Subcutaneous adipose tissue (tissue), 4 donors: Measurements from ENCODE around the gene MAEL. TPM values are rescaled to one million over a fixed set of nuclear protein-coding genes. Genes with fewer than 3 reads are reported as not detected.

Experiments
- total RNA-seq, 4 donors: library from RNA; depleted of rRNA; stranded (reverse); fragments of >200 nt; gene quantifications; one replicate each; pipeline ENCODE4 v1.1.0, GENCODE V29; 2016
- TF ChIP-seq, protein P1 (sequence below): fragments of 450-650 bp; IDR thresholded peaks from one replicate; pipeline ENCODE4 v1.5.1; 2016; ENCODE audit warnings: low read depth, mild to moderate bottlenecking, control low read depth, antibody characterized with exemption, moderate library complexity

The MAEL gene
- total RNA-seq, 4 donors from 2014 or later: 0.33 TPM; not detected in 3

DNA sequence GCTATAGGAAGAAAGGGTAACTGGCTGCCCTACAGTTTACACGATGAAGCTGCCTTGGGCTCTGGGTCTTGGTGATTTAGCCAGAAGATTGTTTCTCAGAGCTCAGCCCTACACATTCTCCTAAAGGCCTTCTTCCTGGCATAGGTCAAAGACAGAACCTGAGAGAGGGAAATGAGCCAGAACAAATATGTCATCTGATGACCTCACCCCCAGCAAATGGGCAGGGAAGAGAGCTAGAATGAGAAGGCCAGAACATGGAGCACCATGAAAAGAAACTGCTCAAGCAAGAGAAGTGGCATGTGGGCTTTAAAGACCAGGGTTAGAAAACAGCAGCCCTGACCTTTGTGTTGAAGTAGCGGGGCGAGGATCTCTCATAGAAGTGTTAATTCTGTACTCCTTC is 8.3 kb upstream of the MAEL start:
- TF ChIP-seq, protein P1, sequence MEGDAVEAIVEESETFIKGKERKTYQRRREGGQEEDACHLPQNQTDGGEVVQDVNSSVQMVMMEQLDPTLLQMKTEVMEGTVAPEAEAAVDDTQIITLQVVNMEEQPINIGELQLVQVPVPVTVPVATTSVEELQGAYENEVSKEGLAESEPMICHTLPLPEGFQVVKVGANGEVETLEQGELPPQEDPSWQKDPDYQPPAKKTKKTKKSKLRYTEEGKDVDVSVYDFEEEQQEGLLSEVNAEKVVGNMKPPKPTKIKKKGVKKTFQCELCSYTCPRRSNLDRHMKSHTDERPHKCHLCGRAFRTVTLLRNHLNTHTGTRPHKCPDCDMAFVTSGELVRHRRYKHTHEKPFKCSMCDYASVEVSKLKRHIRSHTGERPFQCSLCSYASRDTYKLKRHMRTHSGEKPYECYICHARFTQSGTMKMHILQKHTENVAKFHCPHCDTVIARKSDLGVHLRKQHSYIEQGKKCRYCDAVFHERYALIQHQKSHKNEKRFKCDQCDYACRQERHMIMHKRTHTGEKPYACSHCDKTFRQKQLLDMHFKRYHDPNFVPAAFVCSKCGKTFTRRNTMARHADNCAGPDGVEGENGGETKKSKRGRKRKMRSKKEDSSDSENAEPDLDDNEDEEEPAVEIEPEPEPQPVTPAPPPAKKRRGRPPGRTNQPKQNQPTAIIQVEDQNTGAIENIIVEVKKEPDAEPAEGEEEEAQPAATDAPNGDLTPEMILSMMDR: no peak

DNA sequence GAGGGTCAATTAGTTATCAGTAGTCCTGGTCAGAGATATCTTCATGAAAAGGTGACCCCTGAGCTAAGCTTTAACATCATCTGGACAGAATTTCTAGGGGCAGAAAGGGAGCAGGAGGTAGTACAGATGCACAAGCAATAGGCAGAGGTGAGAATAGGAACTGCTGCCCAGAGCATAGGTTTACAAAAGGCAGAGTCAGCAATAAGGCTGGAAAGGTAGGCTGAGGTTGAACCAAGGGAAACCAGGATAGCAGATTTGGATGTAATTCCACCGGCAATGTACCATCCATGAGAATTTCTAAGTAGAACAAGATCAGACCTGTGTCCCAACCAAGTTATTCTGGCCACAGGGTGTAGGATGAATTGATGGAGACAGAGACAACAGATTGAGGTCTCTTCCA is 7.5 kb upstream of the MAEL start:
- TF ChIP-seq, protein P1: no peak

DNA sequence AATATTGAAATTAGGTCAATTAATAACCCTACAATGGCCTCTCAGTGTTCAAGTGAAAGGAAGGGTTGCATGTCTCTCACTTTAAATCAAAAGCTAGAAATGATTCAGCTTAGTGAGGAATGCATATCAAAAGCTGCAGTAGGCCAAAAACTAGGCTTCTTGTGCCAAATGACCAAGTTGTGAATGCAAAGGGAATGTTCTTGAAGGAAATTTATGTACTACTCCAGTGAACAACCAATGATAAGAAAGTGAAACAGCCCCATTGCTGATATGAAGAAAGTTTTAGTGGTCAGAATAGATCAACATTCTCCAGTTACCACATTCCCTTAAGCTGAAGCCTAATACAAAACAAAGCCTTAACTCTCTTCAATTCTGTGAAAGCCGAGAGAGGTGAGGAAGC is 10.0 kb downstream of the MAEL start:
- TF ChIP-seq, protein P1: no peak

DNA sequence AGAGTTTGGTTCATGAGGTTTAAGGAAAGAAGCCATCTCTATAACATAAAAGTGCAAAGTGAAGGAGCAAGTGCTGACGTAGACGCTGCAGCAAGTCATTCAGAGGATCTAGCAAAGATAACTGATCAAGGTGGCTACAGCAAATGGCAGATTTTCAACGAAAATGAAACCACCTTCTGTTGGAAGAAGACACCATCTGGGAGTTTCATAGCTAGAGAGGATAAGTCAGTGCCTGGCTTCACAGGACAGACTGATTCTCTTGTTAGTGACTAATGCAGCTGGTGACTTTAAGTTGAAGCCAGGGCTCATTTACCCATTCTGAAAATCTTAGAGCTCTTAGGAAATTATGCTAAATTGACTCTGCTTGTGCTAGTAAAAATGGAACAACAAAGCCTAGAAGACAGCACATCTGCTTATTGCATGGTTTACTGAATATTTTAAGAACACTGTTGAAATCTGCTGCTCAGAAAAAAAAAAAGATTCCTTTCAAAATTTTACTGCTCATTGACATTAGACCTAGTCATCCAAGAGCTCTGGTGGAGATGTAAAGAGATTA is 10.5 kb downstream of the MAEL start:
- TF ChIP-seq, protein P1: no peak

DNA sequence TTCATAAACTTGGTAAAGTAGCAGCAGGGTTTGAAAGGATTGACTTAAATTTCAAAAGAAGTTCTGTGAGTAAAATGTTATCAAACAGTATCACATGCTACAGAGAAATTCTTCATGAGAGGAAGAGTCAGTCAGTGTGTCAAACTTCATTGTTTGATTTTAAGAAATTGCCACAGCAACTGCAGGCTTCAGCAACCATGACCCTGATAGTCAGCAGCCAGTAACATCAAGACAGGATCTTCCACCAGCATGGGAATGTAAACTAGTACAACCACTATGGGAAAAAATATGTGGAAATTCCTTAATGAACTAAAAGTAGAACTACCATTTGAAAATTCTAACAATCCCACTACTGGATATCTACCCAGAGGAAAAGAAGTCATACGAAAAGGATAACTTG is 11.5 kb downstream of the MAEL start:
- TF ChIP-seq, protein P1: no peak

DNA sequence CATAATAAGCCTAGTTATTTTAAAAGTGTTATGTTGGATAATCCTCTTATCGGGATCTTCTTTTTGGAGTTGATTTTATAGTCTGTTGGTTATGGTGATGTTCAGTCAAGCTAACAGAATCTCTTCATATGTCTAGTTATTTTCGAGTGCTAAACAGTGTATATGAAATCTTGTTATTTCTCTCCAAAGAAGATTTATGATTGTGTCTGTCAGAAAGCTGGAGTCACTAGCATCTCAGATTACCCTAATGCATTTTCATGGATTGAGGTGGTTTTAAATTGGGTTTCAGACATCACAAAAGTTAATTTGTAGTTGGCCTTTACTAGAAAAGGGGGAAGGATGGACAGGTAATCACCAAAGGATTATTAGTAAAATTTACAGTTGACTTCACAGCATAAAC is 13.3 kb downstream of the MAEL start:
- TF ChIP-seq, protein P1: no peak

DNA sequence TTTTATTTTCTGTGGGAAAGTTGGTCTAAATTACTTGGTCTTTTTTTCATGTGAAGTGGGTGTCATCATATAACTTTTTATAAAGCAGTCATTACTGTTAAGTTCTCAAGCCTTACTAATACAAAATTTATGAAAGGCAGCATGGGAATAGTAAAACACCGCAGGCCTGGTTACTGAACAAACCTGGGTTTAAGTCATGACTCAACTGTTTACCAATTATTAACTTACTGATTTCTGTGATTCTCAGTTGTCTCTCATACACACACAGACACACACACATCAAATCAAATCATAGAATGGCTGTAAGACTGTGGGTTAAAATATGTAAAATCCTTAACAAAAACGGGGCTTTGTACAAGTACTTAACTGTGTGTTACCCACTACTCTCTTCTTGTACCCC is 14.6 kb downstream of the MAEL start:
- TF ChIP-seq, protein P1: no peak
